Activated naive CD4-positive, alpha-beta T cell treated with anti-CD3 and anti-CD28 coated beads, Interleukin-2, amount 50 U/mL, for 16 hours (primary cell): ENCODE results near the gene MS4A2.
"Not testable (repeated sequence)": the region's sequence is repeated elsewhere in the genome, so short reads cannot be mapped to it uniquely, and the experiment has no call there.

Experiments used
- DNase-seq: peaks from one replicate; pipeline ENCODE4 v3.0.0-alpha.2; 2020

Gene MS4A2

DNA sequence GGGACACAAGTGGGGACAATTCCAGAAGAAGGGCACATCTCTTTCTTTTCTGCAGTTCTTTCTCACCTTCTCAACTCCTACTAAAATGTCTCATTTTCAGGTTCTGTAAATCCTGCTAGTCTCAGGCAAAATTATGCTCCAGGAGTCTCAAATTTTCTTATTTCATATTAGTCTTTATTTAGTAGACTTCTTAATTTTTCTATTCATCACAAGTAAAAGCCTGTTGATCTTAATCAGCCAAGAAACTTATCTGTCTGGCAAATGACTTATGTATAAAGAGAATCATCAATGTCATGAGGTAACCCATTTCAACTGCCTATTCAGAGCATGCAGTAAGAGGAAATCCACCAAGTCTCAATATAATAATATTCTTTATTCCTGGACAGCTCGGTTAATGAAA is at the start of gene MS4A2:
MS4A2 (plus strand) TSS at position 301 of the 400 bp plus-strand sequence. CDS start 102 bp downstream, outside the sequence.
- DNase-seq: no peak

GRCh38 chr11:60040109-60040508 is 48.4 kb upstream of the MS4A2 start, which contains the start of gene OOSP2:
Gene OOSP2, plus strand, starts transcription at chr11:60040409. Its CDS starts 51 bp downstream, at chr11:60040460.
- DNase-seq: no peak

DNA sequence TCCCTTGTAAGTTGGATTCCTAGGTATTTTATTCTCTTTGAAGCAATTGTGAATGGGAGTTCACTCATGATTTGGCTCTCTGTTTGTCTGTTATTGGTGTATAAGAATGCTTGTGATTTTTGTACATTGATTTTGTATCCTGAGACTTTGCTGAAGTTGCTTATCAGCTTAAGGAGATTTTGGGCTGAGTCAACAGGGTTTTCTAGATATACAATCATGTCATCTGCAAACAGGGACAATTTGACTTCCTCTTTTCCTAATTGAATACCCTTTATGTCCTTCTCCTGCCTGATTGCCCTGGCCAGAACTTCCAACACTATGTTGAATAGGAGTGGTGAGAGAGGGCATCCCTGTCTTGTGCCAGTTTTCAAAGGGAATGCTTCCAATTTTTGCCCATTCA is 38.0 kb upstream of the MS4A2 start:
- DNase-seq: not testable (repeated sequence)

GRCh38 chr11:60050839-60051238 is 37.6 kb upstream of the MS4A2 start:
- not testable (repeated sequence) for DNase-seq

- DNase-seq: no peak
Observed at GRCh38 chr11:60056349-60056969, 32.0 kb upstream of the MS4A2 start, which contains the start of gene MS4A3. Gene MS4A3, plus strand, starts transcription at chr11:60056665. Its CDS starts 4,496 bp downstream, at chr11:60061161.

DNA sequence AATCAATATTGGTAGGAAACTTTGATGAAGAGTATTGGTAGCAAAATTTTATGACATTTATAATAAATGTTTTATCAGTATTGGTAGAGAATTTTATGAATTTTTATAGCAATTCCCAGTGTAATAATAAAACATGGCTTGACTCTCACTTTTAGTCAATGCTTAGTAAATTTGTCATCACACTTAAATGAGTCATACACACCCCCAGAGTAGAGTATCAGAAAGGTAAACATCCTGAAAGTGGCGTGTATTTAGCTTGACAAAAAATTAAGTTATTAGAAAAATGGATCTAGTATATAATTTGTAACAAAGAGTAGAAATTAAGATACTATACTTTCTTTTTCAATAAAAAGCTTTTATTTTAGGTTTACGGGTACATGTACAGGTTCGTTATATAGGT is 29.4 kb upstream of the MS4A2 start:
- DNase-seq: no peak

GRCh38 chr11:60059521-60060240 is 28.8 kb upstream of the MS4A2 start:
- no peak for DNase-seq

- DNase-seq: no peak
Observed at GRCh38 chr11:60064111-60064510, 24.4 kb upstream of the MS4A2 start.

DNA sequence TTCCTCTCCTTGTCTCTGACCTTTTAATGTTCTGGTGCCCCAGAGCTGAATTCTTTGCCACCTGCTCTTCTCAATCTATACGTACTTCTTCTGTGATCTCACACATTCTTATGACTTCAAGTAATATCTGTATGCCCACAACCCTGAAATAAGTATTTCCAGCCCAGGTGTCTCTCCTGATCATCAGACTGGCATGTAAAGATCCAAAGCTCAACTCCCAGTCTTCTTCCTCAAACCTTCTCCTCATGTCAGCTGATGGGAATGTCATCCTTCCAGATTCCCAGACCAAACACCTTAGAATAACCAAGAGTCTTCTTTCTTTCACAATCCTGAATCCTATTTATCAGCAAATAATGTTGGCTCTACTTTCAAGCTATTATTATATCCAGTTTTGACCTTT is 22.7 kb upstream of the MS4A2 start:
- DNase-seq: no peak

- DNase-seq: no peak
Observed at GRCh38 chr11:60069450-60069849, 19.0 kb upstream of the MS4A2 start.

DNA sequence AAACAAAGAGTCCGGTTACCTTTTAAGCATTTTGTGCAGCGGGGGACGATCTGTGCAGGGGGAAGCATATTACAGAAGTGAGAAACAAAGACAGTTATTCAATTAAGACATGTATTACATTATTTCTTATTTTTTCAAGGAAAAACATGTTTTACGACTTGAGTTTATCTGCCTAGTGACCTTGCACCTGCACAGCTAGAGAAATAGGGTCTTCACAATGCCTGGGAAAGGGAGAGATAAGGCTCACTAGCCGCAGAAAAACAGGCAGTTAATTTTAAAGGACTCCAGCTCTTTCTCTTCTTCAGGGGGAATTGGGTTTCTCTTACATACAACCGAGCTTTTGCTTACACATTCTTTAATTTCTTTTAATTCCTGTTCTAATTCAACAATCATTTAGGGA is 16.8 kb upstream of the MS4A2 start:
- DNase-seq: not testable (repeated sequence)

DNA sequence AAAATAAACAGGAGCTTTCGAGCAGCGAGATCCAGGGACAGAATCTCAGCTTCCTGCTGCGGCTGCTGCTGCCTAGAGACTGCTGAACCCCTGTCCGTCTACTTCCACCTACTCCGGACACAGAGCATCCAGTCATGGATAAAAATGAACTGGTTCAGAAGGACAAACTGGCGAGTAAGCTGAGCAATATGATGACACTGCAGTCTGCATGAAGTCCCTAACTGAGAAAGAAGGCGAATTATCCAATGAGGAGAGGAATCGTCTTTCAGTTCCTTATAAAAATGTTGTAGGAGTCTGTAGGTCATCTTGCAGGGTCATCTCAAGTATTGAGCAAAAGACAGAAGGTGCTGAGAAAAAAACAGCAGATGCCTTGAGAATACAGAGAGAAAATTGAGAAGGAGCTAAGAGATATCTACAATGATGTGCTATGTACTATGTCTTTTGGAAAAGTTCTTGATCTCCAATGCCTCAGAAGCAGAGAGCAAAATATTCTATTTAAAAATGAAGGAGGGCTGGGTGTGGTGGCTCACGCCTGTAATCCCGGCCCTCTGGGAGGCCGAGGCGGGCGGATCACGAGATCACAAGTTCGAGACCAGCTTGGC is 11.1 kb upstream of the MS4A2 start:
- no peak for DNase-seq

GRCh38 chr11:60077981-60078380 is 10.5 kb upstream of the MS4A2 start:
- DNase-seq: no peak

- DNase-seq: no peak
Observed at GRCh38 chr11:60078745-60079144, 9.7 kb upstream of the MS4A2 start.

- DNase-seq: no peak
Observed at GRCh38 chr11:60080535-60080934, 7.9 kb upstream of the MS4A2 start.

GRCh38 chr11:60084631-60085273 is 3.7 kb upstream of the MS4A2 start:
- no peak for DNase-seq

DNA sequence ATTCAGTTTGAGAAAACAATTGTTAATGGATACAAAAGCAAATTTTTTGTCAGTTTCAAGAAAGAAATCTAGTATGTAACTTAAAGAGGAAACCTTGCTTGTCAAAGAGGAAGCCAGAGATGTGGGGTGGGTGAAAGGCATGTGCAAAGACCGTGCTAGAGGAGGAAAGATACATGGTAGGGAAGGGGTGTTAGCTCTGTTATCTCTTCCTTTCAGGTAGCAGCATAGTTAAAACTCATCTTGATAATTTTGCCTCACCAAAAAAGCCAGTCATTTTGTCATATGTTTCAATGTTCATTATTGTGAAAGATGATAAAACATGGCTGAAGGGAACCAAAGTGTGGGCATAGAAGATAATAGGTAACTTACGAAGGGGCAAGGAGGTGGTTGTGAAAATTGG is 2.6 kb upstream of the MS4A2 start:
- DNase-seq: no peak

GRCh38 chr11:60087239-60087638 is 1.2 kb upstream of the MS4A2 start:
- DNase-seq: no peak

DNA sequence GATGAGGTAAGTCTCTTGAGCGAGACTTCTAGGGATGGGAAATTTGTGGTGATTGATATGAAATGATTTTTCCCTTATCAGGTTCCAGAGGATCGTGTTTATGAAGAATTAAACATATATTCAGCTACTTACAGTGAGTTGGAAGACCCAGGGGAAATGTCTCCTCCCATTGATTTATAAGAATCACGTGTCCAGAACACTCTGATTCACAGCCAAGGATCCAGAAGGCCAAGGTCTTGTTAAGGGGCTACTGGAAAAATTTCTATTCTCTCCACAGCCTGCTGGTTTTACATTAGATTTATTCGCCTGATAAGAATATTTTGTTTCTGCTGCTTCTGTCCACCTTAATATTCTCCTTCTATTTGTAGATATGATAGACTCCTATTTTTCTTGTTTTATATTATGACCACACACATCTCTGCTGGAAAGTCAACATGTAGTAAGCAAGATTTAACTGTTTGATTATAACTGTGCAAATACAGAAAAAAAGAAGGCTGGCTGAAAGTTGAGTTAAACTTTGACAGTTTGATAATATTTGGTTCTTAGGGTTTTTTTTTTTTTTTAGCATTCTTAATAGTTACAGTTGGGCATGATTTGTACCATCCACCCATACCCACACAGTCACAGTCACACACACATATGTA is 7.1 kb downstream of the MS4A2 start:
- DNase-seq: no peak

DNA sequence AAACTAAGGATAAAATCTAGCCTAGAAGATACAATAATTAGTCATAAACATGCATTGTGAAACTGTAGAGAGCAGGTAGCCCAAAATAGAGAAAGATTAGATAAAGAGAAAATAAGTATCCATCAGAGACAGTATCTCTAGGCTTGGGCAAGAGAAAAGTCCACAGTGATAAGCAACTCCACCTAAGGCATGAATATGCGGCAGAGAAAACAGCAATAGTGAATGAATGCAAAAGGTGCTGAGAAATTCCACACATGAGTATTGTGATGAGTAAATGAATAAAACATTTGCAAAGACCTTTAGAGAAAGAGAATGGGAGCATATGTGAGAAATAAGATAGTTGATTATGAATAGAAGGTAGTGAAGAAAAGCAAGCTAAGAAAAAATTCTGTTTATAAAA is 8.7 kb downstream of the MS4A2 start:
- DNase-seq: no peak

DNA sequence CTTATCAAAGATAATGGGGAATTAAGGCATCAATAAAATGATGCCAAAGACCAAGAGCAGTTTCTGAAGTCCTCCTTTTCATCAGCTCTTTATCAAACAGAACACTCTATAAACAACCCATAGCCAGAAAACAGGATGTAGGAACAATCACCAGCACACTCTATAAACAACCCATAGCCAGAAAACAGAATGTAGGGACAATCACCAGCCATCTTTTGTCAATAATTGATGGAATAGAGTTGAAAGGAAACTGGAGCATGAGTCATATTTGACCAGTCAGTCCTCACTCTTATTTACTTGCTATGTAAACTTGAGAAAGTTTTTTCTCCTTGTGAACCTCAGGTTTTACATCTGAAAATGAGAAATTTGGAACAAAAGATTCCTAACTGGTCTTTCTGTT is 10.0 kb downstream of the MS4A2 start:
- no peak for DNase-seq

DNA sequence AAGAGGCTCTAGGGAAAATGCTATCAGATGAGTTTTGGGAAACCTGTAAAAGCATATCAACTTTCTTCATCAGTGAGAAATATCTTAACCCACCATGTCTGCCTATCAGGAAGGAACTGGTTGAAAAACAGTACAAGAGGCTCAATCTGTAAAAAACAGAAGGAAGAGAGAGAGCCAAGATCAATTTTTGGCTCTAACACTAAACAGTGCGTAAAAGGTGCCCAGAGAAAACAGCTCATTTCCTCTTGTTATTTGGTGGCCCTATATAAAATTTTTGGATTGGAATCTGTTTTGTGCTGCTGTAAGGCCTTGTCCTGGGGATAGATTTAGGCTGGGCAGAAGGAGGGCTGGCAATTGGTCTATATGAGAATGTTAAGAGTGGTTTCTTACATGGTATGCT is 12.1 kb downstream of the MS4A2 start:
- no peak for DNase-seq

DNA sequence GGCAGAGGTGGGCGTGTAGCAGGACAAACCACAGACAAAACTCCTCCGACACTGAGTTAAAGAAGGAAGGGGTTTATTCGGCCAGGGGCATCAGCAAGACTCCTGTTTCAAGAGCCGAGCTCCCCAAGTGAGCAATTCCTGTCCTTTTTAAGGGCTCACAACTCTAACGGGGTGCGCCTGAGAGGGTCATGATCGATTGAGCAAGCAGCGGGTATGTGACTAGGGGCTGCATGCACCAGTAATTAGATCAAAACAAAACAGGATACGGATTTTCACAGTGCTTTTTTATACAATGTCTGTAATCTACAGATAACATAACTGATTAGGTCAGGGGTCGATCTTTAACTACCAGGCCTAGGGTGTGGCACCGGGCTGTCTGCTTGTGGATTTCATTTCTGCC is 12.9 kb downstream of the MS4A2 start:
- not testable (repeated sequence) for DNase-seq
